Left renal pelvis (tissue), 4 donors: ENCODE measurements around the gene EDEM1. TPM values are rescaled to one million over a fixed set of nuclear protein-coding genes. Genes with fewer than 3 reads are reported as not detected.
"Not testable (repeated sequence)": the region's sequence is repeated elsewhere in the genome, so short reads cannot be mapped to it uniquely, and the experiment has no call there.

ENCODE experiments used
- DNase-seq, 4 donors: peaks; one replicate each; pipeline ENCODE4 v3.0.0-alpha.2; 2013; ENCODE audit warnings: low read depth in 4 of 4, low spot score in 3 of 4
- polyA plus RNA-seq, 4 donors: library from polyadenylated mRNA; unstranded; fragments of 120-200 nt; gene quantifications; one replicate each; pipeline ENCODE4 v1.2.1, GENCODE V29; 2013; ENCODE audit not compliant: insufficient read length in 4 of 4

EDEM1 gene
- polyA plus RNA-seq, result 10 to 100 TPM; 15.3 to 21.2 (median 18.8) TPM

DNA sequence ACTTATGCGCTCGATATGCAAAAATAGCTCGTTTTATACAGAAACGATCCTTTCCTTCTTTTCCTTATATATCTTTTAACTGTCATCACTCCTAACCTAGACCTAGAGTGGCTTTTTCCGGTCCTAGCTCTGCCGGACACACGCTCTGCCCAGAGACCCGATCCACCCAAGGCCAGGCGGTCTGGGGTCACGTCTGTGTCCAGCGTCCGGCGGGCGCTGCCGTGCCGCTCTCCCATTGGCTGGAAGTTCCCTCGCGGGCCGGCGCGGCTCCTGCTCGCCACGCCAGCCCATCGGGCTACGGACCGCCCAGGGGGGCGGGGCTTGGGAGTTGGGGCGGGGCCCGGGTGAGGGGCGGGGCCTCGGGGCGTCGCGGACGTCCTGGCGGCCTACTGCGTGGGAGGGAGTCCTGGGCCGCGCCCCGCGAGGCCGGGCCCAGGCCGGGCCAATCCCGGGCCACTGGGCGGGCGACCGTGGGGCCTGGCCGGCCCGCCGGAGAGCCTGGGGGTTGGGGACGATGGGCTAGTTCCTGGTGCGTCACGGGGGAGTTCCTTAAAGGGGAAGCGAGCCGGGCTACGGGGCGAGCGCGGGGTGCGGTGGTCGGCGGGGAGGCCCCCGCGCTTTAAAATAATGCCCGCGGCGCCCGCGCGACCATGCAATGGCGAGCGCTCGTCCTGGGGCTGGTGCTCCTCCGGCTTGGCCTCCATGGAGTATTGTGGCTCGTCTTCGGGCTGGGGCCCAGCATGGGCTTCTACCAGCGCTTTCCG lies at the start of gene EDEM1:
Gene EDEM1, plus strand, starts transcription at position 552 of the 764 bp plus-strand sequence. Its CDS starts 99 bp downstream, at position 651.
- DNase-seq, result peak; percentile 77 to 87 (median 84)

DNA sequence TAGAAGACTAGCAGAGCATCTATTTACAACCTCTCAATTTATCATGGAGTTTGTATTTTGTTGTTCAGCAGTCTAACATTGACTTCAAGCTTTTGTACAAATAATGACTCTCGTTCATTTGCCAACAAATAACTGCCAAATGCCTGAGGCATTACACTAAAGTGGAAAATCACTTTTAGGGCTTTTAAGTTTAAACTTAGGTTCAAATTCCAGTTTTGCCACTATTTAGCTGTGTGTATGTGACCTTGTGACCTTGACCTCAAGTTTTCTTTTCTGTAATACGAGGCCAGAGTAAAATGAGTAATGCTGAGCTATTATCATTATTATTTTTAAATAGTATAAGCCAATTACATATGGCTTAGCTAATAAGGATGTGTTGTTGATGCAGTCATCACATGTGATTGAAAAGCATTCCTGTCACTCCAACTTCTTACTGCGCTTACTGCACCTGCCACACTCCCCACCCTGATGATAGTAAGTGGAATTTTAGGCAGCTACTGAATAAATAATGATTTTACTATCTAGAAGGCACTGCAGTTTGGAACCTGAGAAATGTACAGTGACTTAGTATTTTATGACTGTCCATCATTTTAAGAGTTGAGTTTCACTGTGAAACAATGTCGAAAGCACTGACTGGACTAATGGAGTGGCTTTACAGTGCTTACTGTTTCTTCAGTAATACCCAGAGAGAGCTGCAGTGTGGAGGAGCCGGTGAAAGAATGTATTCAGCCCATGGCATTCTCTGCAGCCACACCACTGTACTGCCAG lies 49.1 kb upstream of the EDEM1 start:
- DNase-seq, result no peak

DNA sequence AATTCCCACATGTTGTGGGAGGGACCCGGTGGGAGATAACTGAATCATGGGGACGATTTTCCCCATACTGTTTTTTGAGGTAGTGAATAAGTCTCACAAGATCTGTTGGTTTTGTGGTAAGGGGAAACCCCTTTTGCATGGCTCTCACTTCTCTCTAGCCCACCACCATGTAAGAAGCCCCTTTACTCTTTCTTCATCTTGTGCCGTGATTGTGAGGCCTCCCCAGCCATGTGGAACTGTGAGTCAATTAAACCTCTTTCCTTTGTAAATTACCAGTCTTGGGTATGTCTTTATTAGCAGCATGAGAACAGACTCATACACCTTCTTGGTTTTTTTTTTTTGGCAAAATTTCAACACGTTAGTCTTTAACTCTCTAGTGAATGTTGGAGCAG lies 47.3 kb upstream of the EDEM1 start:
- DNase-seq, result no peak

DNA sequence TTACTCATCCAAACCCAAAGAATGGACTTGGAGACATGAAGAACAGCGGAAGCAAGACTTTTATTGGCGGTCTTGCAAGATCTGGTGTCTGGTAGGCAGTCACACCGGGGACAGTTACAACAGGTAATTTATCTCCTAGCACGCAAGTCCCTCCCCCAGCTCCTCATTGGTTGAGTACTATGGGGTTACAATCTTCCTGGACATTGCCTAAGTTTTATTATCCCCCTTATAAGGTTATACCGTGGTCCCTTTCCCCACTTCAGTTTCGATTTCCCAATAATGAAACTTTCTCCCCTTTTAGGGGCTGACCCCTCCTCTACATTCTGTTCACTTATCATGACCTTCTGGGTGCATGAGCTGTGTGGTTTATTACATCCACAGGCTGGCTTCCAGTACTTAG lies 46.7 kb upstream of the EDEM1 start:
- DNase-seq, result no peak

DNA sequence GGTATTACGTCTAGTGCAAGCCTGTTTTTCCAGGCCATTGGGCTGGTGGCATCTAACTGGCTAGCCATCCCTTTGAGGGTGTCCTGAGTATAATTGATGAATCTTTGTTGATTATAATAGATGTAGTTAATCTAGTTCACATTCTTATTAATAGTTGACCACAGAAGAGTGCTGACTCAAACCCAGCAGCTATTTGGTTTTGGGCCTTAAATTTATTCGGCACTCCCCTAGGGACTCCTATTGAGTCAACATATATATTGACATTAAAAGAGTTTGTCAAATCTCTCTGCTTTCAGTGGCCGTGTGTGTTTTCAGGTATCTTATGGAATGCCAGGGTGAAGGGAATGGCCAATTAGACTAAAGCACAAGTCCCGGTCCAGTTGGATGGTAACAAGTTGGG lies 45.7 kb upstream of the EDEM1 start:
- DNase-seq, result no peak

DNA sequence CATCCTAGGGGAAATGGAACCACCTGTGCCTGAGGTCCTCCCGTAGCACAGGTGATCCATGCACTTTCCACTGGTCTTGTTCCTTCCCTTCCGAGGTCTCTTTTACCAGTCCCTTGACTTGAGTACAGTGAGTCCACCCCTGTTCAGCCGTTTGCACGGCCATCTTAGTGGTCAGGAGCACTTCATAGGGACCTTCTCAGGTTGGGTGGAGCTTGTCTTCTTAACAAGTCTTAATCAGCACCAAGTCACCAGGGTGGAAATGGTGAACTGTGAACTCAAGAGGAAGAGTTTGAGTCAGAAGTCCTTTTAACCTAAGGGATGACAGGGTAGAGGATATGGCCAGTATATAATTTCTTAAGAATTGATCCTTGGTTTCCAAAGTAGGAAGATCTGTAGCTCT lies 44.0 kb upstream of the EDEM1 start:
- no peak for DNase-seq

DNA sequence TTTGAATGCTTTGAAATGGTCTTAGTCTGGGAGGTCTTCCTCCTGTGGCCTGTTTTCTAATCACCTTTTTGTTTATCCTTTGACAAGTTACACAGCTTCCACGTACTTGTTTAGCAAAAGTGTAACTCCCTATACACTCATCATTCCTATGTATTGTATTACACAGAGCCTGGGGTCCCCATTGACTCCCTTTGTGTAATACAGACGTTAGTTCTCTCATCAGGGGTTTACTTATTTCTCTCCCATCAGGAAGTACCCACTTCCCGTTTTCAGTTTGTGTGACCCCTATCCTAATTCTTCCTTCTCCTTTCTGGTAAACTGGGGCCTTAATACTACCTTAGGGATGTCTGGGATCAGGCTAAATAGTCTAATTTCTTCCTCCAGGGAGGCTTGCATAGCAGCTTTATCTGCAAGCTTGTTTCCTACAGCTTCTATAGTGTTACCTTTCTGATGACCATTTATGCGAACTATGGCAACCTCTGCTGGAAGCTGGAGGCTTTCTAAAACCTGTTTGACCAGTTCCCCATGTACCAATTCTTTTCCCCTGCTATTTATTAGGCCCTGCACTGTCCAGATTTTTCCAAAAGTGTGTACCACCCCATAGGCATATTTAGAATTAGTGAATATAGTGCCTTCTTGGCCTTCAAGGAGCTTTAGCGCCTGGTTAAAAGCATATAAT lies 43.1 kb upstream of the EDEM1 start:
- no peak for DNase-seq

DNA sequence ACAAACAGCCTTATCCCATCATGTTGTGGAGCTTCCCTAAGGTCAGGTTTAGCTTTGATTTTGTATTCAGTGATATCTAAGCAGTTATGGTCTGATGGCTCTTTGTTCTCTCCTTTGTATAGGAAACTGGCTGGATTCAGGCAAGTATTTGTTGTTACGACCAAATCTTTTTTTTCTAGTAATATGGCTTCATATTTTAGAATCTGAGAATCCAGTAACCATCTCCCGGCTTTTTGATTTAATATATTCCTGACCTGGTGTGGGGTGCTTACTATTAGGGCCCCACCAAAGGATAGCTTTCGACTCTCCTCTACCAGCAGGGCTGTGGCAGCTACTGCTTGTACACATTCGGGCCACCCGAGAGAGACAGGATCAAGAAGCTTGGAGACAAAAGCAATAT lies 42.4 kb upstream of the EDEM1 start:
- DNase-seq, result no peak

DNA sequence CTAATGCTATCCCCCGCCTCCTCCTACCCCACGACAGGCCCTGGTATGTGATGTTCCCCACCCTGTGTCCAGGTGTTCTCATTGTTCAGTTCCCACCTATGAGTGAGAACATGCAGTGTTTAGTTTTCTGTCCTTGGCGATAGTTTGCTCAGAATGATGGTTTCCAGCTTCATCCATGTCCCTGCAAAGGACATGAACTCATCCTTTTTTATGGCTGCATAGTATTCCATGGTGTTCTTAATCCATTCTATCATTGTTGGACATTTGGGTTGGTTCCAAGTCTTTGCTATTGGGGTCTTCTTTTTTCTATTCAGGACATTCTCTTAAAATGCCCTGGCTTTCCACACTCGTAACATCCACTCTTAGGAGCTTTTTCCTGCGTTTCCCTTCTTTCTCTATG lies 40.4 kb upstream of the EDEM1 start:
- not testable (repeated sequence) for DNase-seq

DNA sequence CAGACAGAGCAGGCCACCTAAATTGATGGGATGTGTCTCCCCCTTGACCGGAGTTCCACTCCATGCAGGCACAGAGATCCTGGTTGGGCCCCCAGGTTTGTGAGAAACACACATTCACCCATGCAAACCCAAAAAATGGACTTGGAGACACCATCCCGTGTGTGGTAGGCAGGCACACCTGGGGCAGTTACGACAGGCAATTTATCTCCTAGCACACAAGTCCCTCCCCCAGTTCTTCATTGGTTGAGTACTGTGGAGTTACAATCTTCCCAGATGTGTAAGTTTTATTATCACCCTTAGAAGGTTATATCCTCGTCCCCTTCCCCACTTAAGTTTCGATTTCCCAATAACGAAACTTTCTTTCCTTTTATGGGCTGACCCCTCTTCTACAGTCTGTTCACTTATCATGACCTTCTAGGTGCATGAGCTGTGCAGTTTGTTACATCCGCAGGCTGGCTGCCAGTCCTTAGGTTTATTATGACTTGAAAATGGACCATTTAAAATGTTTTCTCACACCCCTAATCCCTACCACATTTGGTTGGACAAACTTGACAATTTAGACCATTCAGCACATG lies 38.1 kb upstream of the EDEM1 start:
- no peak for DNase-seq

DNA sequence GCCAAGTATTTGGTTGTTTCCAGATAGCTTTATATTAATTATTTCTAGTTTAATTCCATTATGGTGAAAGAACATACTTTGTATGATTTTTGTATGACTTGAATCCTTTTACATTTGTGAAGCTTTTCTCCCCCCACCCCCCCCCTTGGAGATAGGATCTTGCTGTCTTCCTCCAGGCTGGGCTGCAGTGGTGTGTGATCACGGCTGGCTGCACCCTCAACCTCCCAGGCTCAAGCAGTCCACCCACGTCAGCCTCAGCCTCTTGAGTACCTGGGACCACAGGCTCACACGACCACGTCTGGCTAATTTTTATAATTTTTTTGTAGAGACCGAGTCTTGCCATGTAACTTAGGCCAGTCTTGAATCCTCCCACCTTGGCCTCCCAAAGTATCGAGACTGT lies 35.9 kb upstream of the EDEM1 start:
- DNase-seq, result no peak

DNA sequence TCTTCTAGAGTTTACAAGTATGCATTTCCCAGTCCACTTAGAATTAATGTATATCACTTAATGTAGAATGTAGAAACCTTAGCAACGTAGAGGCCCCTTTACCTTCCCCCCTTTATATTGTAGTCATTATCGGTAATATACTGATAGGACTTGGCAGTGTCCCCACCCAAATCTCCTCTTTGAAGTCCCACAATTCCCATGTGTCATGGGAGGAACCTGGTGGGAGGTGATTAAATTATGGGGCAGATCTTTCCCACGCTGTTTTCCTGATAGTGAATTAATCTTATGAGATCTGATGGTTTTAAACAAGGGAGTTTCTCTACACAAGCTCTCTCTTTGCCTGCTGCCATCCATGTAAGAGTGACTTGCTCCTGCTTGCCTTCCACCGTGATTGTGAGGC lies 34.4 kb upstream of the EDEM1 start:
- DNase-seq, result no peak

DNA sequence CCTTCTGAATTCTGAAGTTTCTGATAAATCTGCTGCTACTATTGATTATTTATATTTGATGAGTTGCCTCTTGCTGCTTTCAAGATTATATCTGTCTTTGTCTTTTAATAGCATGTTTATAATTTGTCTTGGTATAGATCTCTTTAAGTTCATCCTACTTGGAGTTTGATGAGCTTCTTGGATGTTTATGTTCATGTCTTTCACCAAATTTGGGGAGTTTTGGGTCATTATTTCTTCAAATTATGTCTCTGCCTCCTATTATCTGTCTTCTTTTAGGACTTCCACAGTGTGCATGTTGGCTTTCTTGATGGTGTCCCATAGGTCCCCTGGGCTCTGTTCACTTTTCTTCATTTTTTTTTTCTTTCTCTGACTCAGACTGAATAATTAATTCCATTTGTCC lies 32.3 kb upstream of the EDEM1 start:
- no peak for DNase-seq

DNA sequence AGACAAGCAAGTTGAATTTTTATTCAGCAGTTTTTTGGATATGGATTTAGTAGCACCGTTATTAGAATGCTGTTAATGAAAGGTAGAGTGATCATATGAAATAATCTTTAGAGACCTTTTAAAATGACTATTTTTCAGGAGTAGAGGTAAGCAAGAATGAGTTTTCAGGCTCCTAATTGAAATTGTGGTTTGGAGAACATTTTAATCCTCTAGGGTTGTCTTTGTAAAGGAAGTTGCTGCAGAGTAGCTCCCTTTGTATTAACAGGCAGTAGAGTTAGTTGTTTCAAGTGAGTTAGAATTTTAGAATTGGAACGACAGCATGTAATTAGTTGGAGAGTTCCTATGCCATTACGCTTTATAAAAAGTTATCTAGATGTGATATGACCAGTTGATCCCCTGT lies 27.2 kb upstream of the EDEM1 start:
- DNase-seq, result no peak

DNA sequence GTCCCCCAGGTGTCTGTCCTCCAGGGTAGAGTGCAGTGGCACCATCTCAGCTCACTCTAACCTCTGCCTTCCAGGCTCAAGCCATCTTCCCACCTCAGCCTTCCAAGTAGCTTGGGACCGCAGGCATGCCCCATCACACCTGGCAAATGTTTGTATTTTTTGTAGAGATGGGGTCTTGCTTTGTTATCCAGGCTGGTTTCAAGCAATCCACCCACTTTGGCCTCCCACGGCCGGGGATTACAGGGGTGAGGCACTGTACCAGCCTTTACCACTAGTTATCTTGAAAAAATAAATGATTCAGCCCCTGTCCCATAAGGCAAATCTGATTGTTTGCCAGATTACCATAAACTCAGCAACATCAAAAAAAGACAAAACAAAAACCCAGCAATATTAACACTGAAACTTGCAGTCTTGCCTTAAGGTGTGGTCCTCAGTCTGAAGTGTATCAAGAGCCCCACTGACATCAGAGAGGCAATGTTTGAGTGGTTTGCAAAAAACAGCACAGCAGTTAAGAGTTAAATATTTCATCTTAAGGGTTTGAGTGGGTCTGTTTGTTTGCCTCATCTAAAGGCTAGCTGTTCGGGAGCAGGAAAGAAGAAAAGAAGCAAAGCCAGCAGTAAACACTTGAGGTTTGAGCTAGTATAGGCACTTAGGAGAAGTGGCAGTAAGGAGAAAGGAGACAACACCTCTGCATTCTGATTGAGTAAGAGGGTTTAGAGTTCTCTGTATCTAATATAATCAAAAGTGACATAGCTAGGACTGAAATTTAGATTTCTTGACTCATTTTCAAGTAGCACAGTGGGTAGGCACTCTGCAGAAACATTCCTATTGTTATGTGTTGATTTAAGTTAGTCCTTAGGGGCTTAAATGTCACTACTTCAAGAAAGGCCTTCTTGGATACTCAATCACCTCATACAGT lies 26.3 kb upstream of the EDEM1 start:
- no peak for DNase-seq

DNA sequence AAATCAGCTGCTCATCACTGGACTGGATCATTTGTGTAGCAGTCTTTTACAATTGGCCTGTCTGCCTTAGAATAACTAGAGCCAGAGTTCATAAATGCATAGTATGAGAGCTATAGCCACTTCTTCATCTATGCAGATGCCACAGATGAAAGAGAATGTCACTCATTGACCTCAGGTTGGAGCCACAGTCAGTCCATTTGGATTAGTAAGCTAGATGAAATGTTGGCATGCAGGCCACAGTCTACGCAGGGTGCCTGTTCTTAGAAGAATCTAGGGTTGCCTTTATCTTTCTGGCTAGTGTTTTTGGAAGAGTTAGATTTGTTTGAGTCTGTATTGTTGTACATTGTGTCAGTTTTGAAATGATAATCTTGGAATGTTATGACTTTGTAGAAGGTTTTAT lies 25.4 kb upstream of the EDEM1 start:
- no peak for DNase-seq

DNA sequence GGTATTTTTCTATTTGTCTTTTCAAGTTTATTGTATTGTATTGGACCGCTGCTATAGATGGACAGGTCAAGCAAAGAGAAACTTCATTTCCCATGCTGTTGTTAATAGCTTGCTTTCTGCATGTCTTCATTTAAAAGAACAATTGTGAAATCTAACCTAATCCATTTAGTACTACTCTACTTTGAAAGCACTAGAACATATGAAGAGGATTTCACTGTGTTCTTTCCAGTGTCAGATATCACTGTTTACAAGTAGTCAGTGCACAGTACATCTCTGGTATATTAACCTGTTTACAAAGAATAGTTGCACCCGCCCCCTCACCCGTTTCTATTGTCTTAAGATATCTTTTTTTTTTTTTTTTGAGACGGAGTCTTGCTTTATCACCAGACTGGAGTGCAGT lies 21.8 kb upstream of the EDEM1 start:
- no peak for DNase-seq

DNA sequence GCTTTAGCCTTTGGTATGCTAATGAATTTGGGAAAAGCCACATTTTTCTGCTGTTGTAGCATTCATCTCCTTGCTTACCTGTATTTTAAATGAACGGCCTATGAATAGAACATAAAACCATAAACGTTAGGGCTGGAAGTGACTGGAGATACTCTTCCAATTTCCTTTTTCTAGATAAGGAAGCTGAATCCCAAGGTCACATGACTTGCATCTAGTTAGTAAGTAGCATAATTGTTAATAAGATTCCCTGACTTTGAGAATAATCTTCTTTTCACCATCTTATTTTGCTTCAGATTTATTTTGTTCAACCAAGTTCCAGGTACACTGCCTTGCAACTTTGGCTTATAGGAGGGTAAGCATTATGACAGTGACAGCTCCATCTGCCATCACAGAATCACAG lies 20.7 kb upstream of the EDEM1 start:
- no peak for DNase-seq

DNA sequence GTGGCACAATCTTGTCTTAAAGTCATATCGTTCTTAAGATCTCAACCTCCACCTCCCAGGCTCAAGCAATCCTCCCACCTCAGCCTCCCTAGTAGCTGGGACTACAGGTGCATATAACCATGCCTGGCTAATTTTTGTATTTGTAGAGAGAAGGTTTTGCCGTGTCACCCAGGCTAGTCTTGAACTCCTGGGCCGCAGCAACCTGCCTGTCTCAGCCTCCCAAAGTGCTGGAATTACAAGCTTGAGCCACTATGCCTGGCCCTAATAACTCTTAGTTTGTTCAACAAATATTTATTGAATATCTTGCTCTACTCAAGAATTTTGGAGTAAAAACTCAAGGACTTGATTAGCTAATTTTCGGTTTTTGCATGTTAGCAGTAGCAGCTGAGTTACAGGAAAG lies 19.4 kb upstream of the EDEM1 start:
- DNase-seq, result no peak

DNA sequence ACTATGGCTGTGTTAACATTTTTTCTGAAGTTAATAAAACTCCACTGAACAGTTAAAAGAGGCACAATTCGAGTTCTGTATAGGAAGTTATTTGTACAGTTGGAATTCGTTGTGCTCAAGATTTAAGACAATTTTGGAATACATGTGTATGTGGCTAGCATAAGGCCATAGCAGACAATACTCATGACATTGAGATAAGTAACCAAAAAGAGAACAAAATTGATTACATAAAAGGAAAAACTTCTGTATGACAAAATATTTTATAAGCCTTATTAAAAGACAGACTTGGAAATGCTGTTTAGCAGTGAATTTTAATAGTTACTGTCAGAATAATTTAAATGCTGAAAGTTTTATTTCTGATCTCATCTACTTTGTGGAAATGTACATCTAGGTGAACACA lies 17.7 kb upstream of the EDEM1 start:
- no peak for DNase-seq
